ENCODE data around the gene PTPRG.

Gene PTPRG

GRCh38 chr3:62300617-62301016, 739.2 kb downstream of the PTPRG start:
- H3K27ac ChIP-seq: no peak overlapping the region
- ChIA-PET POLR2A (ENCODE audit: low non-redundant PET) (no interaction called here), CTCF (no interaction called here)
- DNase-seq (ENCODE audit: low spot score): no peak
- no peak for TF ChIP-seq CTCF (conservative IDR thresholded peaks at IDR 0.05; ENCODE audit: low read depth)

- no peak for TF ChIP-seq CTCF (conservative IDR thresholded peaks at IDR 0.05; ENCODE audit: low read depth)
- POLR2A ChIA-PET (ENCODE audit: low non-redundant PET): no interaction called here
- no peak for DNase-seq (ENCODE audit: low spot score)
- H3K27ac ChIP-seq: no peak overlapping the region
- CTCF ChIA-PET: no interaction called here
These were observed 750.8 kb downstream of the PTPRG start for GRCh38 chr3:62312201-62312600.

GRCh38 chr3:62316525-62316924, 755.2 kb downstream of the PTPRG start:
- CTCF ChIA-PET: no interaction called here
- POLR2A ChIA-PET (ENCODE audit: low non-redundant PET): no interaction called here
- no peak for TF ChIP-seq CTCF (conservative IDR thresholded peaks at IDR 0.05; ENCODE audit: low read depth)
- DNase-seq (ENCODE audit: low spot score): no peak
- H3K27ac ChIP-seq: no peak overlapping the region

- POLR2A ChIA-PET (ENCODE audit: low non-redundant PET): no interaction called here
- no peak for DNase-seq (ENCODE audit: low spot score)
- CTCF ChIA-PET: no interaction called here
- peak overlapping the region; percentile 83 for H3K27ac ChIP-seq
- no peak for TF ChIP-seq CTCF (conservative IDR thresholded peaks at IDR 0.05; ENCODE audit: low read depth)
These were observed 757.0 kb downstream of the PTPRG start for GRCh38 chr3:62318365-62318751.

- H3K27ac ChIP-seq: peak overlapping the region; percentile 83
- ChIA-PET CTCF (no interaction called here), POLR2A (ENCODE audit: low non-redundant PET) (no interaction called here)
- no peak for TF ChIP-seq CTCF (conservative IDR thresholded peaks at IDR 0.05; ENCODE audit: low read depth)
- peak; percentile 72 for DNase-seq (ENCODE audit: low spot score)
These were observed 757.6 kb downstream of the PTPRG start for GRCh38 chr3:62318752-62319569.

GRCh38 chr3:62319570-62320243, 758.3 kb downstream of the PTPRG start:
- ChIA-PET CTCF (no interaction called here), POLR2A (ENCODE audit: low non-redundant PET) (no interaction called here)
- H3K27ac ChIP-seq: peak overlapping the region; percentile 83
- TF ChIP-seq CTCF (conservative IDR thresholded peaks at IDR 0.05; ENCODE audit: low read depth): no peak
- no peak for DNase-seq (ENCODE audit: low spot score)

All from RWPE1 (cell line).